ENCODE data around the gene TTF2. TPM values are rescaled to one million over a fixed set of nuclear protein-coding genes. Genes with fewer than 3 reads are reported as not detected.

TTF2 gene
- total and polyA plus RNA-seq, 9 donors = 2.1 to 14.0 (median 10.6) TPM

DNA sequence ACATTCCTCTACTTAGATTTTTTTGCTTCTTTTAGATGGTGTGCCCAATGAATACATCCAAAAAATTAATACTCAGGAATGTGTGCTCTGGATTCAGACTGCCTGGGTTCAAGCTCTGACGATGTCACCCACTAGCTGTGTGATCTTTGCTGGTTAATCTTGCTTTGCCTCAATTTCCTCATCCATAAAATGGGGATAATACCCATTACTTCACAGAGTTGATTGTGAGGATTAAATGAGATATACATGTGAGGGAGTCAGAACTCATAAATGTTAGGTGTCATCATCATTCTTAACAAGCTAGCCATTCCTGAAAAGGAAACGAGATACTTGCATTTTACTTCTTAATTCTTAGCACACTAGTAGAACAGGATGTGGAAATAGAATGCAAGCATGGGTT, 12.9 kb upstream of the TTF2 start:
- Histone ChIP-seq H3K36me3 (no peaks in the 10 kb centered on the region), H3K27me3 (no peaks in the 10 kb centered on the region), H3K9me3 (no peaks in the 10 kb centered on the region), H3K4me3 (no peak overlapping the region), H3K4me1 (ENCODE audit: insufficient read depth) (no peaks in the 10 kb centered on the region), H3K27ac (no peak overlapping the region)
- WGBS, 3 donors = 83 to 90% (median 87%) methylated on average over 2 of the region's 2 CpGs
- no peak for DNase-seq
- intact Hi-C loops (cut with DNase I) = no loop called here
- no peak for TF ChIP-seq POLR2A (IDR thresholded peaks at IDR 0.05)
- TF ChIP-seq, protein P1, sequence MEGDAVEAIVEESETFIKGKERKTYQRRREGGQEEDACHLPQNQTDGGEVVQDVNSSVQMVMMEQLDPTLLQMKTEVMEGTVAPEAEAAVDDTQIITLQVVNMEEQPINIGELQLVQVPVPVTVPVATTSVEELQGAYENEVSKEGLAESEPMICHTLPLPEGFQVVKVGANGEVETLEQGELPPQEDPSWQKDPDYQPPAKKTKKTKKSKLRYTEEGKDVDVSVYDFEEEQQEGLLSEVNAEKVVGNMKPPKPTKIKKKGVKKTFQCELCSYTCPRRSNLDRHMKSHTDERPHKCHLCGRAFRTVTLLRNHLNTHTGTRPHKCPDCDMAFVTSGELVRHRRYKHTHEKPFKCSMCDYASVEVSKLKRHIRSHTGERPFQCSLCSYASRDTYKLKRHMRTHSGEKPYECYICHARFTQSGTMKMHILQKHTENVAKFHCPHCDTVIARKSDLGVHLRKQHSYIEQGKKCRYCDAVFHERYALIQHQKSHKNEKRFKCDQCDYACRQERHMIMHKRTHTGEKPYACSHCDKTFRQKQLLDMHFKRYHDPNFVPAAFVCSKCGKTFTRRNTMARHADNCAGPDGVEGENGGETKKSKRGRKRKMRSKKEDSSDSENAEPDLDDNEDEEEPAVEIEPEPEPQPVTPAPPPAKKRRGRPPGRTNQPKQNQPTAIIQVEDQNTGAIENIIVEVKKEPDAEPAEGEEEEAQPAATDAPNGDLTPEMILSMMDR (IDR thresholded peaks at IDR 0.05) = no peak

DNA sequence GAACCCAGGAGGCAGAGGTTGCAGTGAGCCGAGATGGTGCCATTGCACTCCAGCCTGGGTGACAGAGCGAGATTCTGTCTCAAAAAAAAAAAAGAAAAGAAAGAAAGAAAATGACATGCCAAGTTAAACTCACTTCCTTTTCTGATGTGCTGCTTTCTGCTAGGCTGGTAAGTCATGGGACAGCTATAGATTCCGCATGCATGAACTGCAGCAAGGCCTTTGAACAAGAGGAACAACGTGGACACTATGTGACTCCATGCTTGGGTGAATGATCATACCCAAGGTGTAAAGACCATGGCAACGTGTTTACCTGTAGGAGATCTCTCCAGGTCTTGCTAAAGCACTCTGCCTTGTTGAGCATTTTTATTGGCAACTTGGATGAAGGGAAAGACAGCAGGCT, 10.3 kb upstream of the TTF2 start:
- no peaks in the 10 kb centered on the region for H3K27me3 ChIP-seq
- no peaks in the 10 kb centered on the region for H3K9me3 ChIP-seq
- WGBS, 3 donors = 89 to 91% (median 90%) methylated on average over 5 of the region's 5 CpGs
- intact Hi-C loops (cut with DNase I) = loop anchor here (5.0 to 10.0 kb wide), 6 partner anchors 125 to 478 kb away; partner anchors contain the start of gene CD58 (in 1 of the 4)
- no peak for DNase-seq
- H3K4me1 ChIP-seq (ENCODE audit: insufficient read depth) = no peaks in the 10 kb centered on the region
- TF ChIP-seq, protein P1 (IDR thresholded peaks at IDR 0.05) = no peak
- TF ChIP-seq EP300 (IDR thresholded peaks at IDR 0.05) (no peak), POLR2A (IDR thresholded peaks at IDR 0.05) (no peak)
- no peak overlapping the region for H3K27ac ChIP-seq
- H3K36me3 ChIP-seq = no peaks in the 10 kb centered on the region
- H3K4me3 ChIP-seq = no peak overlapping the region

DNA sequence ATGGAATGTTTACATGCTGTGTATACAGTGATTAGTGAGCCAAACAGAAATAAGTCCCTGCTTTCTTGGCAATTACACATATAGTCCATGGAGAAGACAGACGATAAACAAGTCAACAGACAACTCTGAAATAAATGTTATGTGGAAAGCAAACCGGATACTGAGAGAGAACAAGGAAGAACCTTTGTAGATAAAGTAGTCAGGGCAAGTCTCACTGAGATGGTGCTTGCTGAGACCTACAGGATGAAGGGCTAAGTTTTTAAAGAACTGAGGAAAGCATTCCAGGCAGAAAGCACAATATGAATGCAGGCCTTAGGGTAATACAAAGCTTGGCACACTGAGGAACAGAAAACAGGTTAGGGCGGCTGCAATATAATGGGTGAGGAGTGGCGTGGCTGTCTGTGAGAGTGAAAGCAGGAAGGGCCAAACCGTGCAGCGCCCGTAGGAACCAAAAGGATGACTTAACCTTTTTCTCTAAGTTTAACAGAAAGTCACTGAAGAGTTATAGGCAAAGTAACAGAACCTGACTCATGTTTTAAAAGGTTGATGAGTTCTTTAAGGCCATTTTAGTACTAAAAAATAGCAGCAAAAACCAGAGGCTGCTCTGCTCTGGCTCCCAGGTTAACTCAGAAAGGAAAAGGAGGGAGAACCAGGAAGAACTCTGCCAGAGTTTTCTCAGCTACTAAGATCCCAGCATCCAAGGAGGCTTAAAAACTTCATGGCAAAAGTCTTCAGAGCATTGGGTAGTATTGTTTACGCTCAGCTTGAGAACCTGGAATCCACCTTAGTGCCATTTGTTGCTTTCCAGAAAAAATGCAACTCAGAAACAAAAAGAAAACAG, 8.7 kb upstream of the TTF2 start:
- intact Hi-C loops (cut with DNase I) = loop anchor here (2.0 to 10.0 kb wide), 7 partner anchors 127 to 479 kb away; partner anchors contain the start of gene CD58 (in 1 of the 4)
- WGBS, 3 donors = 51 to 60% (median 56%) methylated on average over 8 of the region's 8 CpGs
- no peaks in the 10 kb centered on the region for H3K9me3 ChIP-seq
- no peak overlapping the region for H3K27ac ChIP-seq
- H3K4me1 ChIP-seq (ENCODE audit: insufficient read depth) = no peaks in the 10 kb centered on the region
- TF ChIP-seq, protein P1 (IDR thresholded peaks at IDR 0.05) = no peak
- TF ChIP-seq POLR2A (IDR thresholded peaks at IDR 0.05) (no peak), EP300 (IDR thresholded peaks at IDR 0.05) (no peak)
- H3K36me3 ChIP-seq = no peaks in the 10 kb centered on the region
- DNase-seq = no peak
- no peaks in the 10 kb centered on the region for H3K27me3 ChIP-seq
- no peak overlapping the region for H3K4me3 ChIP-seq

DNA sequence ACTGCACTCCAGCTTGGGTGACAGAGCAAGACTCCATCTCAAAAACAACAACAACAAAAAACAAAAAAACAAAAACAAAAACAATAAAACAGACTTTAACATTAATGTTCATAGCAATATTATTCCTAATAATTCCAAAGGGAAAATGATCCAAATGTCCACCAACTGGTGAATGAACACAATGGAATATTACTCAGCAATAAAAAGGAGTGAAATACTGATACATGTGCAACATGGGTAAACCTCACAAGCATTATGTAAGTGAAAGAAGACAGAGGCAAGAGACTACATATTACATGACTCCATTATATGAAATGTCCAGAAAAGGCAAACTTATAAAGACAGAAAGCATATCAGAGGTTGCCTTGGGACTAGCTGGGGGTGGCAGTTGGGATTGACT, 6.1 kb upstream of the TTF2 start:
- TF ChIP-seq, protein P1 (IDR thresholded peaks at IDR 0.05) = no peak
- TF ChIP-seq EP300 (IDR thresholded peaks at IDR 0.05) (no peak), POLR2A (IDR thresholded peaks at IDR 0.05) (no peak)
- intact Hi-C loops (cut with DNase I) = loop anchor here (5.0 to 10.0 kb wide), 6 partner anchors 129 to 482 kb away; partner anchors contain the start of gene CD58 (in 1 of the 4)
- Histone ChIP-seq H3K9me3 (no peaks in the 10 kb centered on the region), H3K4me3 (no peak overlapping the region), H3K27me3 (no peaks in the 10 kb centered on the region), H3K4me1 (ENCODE audit: insufficient read depth) (no peaks in the 10 kb centered on the region), H3K36me3 (no peaks in the 10 kb centered on the region), H3K27ac (no peak overlapping the region)
- no peak for DNase-seq

All from ovary (tissue), 9 donors.